ENCODE data around the gene ACTN4.

ACTN4 gene

DNA sequence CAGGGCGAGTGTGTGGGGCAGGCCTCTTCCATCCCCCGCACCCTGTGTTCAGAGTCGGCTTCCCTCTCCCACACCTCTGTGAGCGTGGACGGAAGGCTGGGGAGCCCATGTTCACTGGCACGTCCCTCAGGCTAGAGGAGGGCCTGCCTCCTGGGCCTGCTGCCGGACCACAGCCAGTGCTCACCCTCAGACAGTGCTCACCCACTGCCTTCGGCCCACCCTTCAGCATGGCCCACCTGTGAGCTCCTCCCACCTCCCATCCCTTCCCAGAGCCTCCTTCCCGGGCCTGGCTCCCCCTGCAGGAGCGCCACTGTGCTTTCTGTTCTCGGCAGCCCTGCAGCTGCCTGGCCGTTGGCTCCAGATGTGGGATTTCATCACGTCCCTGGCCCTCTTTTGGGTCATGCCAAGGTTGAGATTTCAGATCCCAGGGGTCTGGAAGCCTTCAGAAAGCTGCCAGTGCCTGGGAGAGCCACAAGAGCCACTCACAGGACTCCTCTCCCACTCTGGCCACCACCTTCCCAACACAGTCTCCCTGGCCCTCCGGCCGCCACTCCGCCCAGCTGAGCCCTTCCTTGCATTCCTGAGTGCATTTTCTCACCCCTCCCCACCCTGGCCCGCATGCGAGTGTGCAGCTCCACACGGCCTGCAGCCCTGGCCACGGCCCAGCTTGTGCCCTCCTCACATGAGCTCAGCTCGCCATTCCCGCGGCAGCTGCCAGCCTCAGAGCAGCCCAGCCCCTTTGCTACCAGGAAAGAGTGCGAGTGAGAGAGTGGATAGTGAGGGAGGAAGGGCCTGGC is 71.5 kb downstream of the ACTN4 start:
- Mint-ChIP-seq H3K27me3 (ENCODE audit: low read depth) (no peaks in the 10 kb centered on the region), H3K27ac (no peak overlapping the region), H3K36me3 (ENCODE audit: low read depth) (peaks cover 21% of the 10 kb centered on the region)

DNA sequence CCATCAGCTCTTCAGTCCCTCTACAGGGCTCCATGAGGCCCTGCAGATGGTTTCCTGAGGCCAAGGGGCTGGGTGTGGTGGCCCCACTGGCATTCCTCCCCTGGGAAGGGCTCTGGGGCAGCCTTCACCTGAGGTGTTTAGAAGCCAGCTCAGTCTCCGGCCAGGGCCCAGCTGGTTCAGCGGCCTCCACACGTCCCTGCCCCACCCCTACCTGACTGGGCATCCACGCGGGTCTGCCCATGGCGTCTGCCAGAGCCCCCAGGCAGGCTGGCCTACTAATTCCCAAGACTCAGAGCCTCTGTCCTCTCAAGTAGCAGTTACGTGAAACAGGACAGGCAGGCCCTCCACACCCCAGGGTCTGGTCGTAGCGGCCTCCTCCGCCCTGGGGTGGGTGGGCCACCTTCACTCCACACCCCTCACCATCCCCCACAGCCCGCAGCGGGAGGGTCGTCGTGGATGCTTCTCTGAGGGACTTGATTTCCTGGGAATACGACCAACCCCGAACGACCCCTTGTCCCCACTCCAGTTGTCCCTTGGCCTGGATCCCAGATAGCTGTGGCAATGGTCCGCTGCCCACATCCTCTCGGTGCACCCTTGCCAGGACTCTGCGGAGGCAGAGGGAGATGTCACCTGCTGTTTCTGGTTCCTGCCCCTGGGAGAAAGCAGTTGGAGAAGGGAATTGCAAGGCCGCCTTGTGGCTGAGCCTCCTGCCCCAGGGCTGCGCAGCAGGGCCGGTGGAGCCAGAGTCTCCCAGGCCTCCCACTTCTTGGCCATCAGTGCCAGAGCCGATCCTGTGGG is 72.5 kb downstream of the ACTN4 start:
- H3K36me3 Mint-ChIP-seq (ENCODE audit: low read depth) = peaks cover 17% of the 10 kb centered on the region
- H3K27me3 Mint-ChIP-seq (ENCODE audit: low read depth) = no peaks in the 10 kb centered on the region

More for the DNA sequence above, 71.5 kb downstream of the ACTN4 start:
- Mint-ChIP-seq H3K9me3 (no peaks in the 10 kb centered on the region), H3K4me3 (no peak overlapping the region), H3K4me1 (ENCODE audit: low read depth) (peaks cover 2% of the 10 kb centered on the region)

DNA sequence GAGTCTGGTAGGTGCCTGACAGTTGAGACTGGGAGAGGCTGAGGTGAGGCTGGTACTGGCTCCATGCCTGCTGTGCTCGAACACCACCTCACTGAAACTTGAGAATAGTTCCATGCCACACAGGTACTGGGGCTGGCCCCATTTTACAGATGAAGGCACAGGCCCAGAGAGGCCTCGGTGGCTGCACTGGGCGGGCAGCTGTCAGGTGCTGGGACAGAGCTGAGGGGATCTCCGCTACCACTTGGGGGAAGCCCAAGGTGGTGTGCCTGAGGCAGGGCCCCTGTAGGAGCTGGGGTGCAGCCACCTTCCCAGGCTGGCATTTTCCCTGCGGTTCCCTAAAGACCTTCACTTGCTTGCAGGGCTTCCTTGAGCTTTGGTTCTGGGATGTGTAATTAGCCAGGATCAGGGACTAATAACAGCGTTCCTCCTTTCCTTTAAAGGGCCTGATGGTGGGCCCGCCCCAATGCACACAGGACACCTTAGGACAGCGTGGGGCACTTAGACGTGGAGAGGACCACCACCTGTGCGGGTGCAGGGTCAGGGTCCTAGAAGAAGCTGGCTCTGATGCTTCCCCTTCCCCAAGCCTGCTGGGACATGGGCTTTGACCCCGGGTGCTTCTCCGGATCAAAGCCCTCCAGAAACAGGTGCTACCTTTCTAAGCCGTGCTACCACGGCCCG is 73.2 kb downstream of the ACTN4 start:
- peaks cover 17% of the 10 kb centered on the region for H3K36me3 Mint-ChIP-seq (ENCODE audit: low read depth)
- no peaks in the 10 kb centered on the region for H3K9me3 Mint-ChIP-seq
- H3K27me3 Mint-ChIP-seq (ENCODE audit: low read depth) = no peaks in the 10 kb centered on the region
- no peak overlapping the region for H3K4me3 Mint-ChIP-seq
- H3K4me1 Mint-ChIP-seq (ENCODE audit: low read depth) = peaks cover 2% of the 10 kb centered on the region
- H3K27ac Mint-ChIP-seq = no peak overlapping the region

More for the DNA sequence above, 72.5 kb downstream of the ACTN4 start:
- no peak overlapping the region for H3K27ac Mint-ChIP-seq
- no peak overlapping the region for H3K4me3 Mint-ChIP-seq
- H3K9me3 Mint-ChIP-seq = no peaks in the 10 kb centered on the region
- peaks cover 2% of the 10 kb centered on the region for H3K4me1 Mint-ChIP-seq (ENCODE audit: low read depth)

DNA sequence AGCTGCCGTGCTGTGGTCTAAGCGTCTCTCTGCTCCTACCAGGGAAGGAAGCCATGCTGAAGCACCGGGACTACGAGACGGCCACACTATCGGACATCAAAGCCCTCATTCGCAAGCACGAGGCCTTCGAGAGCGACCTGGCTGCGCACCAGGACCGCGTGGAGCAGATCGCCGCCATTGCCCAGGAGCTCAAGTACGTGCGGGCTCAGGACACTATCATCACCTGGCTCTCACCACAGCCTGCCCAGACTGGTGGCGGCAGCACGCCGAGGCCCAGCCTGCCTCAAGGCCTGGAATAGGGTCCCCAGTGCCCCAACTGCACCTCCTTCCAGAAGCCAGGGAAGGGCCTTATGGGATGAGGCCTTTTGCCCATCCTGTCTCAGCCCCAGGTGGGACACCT is 74.0 kb downstream of the ACTN4 start:
- Mint-ChIP-seq H3K36me3 (ENCODE audit: low read depth) (peaks cover 18% of the 10 kb centered on the region), H3K4me3 (no peak overlapping the region), H3K4me1 (ENCODE audit: low read depth) (peaks cover 2% of the 10 kb centered on the region), H3K9me3 (no peaks in the 10 kb centered on the region), H3K27me3 (ENCODE audit: low read depth) (no peaks in the 10 kb centered on the region), H3K27ac (no peak overlapping the region)

DNA sequence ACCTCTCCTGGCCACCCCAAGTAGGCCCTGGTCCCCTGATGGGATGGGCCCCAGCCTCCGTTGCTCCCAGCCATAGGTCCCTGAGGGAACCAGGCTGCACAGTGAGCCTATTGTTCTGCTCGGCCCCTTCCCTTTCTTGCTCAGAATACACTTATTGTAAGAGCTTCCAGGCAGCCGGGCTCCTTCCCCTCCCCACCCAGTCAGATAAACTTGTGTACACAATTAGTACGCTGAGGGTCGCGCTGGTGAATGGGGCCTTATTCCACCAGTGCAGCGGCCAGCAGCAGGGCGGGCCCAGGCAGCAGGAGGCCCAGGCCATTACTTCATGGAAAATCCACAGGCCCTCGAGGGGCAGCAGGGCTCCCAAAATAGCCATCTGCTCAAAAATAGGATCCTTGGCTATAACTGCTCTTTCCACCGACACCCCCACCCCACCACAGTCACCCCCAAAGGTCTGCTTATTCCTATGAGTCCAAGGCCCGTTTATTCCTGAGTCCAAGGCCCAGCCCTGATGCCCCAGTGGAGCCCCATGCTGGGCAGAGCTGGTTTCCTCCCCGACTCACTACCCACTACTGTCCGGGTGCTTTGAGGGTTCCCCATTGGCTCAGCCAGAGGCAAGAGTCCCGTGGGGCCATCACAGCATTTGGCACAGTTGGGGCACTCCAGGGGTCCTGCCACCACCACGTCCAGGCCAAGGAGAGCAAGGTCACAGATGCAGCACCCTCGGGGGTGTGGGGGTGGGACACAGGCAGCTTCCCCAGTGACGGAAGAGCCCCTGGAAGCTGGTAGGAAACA is 74.7 kb downstream of the ACTN4 start:
- Mint-ChIP-seq H3K36me3 (ENCODE audit: low read depth) (peaks cover 21% of the 10 kb centered on the region), H3K9me3 (no peaks in the 10 kb centered on the region), H3K4me3 (no peak overlapping the region), H3K27ac (no peak overlapping the region), H3K27me3 (ENCODE audit: low read depth) (no peaks in the 10 kb centered on the region), H3K4me1 (ENCODE audit: low read depth) (no peaks in the 10 kb centered on the region)

DNA sequence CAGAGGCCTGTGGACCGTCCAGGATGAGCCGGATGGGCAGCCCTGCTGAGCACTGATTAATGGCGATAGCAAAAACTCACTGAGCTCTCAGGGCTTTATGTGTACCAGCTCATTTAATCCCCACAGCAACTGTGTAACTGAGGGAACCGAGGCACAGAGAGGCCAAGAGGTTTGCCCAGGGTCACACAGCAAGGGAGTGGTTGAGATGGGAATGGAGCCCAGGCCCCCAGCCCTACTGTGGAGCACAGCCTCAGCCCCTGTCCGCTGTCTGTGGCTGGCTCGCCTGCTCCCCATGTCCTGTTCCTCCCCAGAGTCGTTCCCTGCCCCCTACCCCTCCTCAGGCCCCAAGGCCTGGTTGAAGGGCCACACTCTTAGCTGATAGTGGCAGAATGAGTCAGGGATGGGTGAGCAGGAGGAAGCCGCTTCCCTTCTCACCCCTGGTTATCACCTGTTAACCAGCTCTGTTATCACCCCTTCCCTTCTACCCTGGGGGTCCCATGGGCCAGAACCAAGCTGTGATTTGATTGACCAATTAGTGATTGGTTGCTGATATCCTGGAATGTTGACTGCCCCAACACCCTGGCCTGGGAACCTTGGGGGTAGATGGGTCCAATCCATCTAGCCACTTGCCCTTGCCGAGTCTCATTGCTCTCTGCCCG is 75.6 kb downstream of the ACTN4 start:
- Mint-ChIP-seq H3K27me3 (ENCODE audit: low read depth) (no peaks in the 10 kb centered on the region), H3K4me1 (ENCODE audit: low read depth) (no peaks in the 10 kb centered on the region), H3K36me3 (ENCODE audit: low read depth) (peaks cover 15% of the 10 kb centered on the region), H3K27ac (no peak overlapping the region), H3K4me3 (no peak overlapping the region), H3K9me3 (no peaks in the 10 kb centered on the region)

DNA sequence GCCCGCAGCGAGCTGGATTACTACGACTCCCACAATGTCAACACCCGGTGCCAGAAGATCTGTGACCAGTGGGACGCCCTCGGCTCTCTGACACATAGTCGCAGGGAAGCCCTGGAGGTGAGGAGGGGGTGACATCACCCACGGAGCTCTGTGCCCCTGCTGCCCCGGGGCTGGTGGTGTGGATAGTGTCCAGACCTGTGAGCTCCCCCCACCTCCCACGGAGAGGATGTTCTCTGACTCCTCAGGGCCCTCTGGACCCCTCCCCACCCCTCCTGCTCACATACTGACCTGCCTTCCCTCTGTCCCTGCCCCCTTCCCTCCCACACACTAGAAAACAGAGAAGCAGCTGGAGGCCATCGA is 76.1 kb downstream of the ACTN4 start:
- Mint-ChIP-seq H3K27ac (no peak overlapping the region), H3K36me3 (ENCODE audit: low read depth) (peaks cover 15% of the 10 kb centered on the region), H3K4me1 (ENCODE audit: low read depth) (no peaks in the 10 kb centered on the region), H3K4me3 (no peak overlapping the region), H3K27me3 (ENCODE audit: low read depth) (no peaks in the 10 kb centered on the region), H3K9me3 (no peaks in the 10 kb centered on the region)

DNA sequence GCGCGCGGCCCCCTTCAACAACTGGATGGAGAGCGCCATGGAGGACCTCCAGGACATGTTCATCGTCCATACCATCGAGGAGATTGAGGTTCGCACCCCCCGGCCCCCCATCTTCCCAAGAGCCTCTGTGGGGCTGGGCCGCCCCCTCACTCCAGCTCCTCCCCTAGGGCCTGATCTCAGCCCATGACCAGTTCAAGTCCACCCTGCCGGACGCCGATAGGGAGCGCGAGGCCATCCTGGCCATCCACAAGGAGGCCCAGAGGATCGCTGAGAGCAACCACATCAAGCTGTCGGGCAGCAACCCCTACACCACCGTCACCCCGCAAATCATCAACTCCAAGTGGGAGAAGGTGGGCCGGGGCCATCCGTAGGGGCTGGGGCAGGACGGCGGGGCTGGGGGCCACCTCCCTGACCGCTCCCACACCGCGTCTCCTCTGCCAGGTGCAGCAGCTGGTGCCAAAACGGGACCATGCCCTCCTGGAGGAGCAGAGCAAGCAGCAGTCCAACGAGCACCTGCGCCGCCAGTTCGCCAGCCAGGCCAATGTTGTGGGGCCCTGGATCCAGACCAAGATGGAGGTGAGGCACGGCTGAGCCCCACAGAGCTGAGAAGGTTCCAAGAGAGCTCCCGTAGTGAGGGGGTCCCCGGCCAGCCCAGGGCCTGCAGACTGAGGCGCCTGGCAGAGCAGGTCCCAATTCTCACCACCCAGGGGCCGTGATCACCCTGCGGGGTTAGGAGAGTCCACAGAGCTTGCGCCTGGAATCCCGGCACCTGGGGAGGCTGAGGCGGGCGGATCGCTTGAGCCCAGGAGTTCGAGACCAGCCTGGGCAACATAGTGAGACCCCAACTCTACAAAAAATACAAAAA is 76.8 kb downstream of the ACTN4 start:
- Mint-ChIP-seq H3K4me3 (no peak overlapping the region), H3K4me1 (ENCODE audit: low read depth) (no peaks in the 10 kb centered on the region), H3K27ac (no peak overlapping the region), H3K27me3 (ENCODE audit: low read depth) (no peaks in the 10 kb centered on the region), H3K9me3 (no peaks in the 10 kb centered on the region), H3K36me3 (ENCODE audit: low read depth) (peaks cover 13% of the 10 kb centered on the region)

DNA sequence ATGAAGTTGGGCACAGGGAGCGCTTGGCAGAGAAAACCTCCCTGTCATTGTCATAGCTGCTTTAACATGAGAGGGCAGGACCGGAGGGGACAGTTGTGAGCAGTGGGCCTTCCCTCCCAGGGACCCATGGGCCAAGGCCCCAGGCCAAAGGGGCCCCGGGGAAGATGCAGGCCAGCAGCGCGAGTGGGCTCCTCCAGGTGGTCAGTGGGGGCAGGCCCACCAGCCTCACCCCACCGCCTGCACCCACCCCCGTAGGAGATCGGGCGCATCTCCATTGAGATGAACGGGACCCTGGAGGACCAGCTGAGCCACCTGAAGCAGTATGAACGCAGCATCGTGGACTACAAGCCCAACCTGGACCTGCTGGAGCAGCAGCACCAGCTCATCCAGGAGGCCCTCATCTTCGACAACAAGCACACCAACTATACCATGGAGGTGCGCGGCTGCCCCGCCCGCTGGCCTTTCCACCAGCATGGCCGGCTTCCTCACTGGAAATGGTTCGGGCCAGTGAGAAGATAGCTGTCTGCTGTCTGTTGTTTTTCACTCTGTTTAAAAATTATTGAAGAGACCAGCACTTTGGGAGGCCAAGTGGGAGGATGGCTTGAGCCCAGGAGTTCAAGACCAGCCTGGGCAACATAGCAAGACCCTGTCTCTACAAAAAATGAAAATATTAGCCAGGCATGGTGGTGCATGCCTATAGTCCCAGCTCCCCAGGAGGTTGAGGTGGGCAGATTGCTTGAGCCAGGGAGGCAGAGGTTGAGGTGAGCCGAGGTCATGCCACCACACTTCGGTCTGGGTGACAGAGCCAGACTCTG is 78.2 kb downstream of the ACTN4 start:
- Mint-ChIP-seq H3K9me3 (no peaks in the 10 kb centered on the region), H3K27me3 (ENCODE audit: low read depth) (no peaks in the 10 kb centered on the region), H3K36me3 (ENCODE audit: low read depth) (peaks cover 24% of the 10 kb centered on the region), H3K4me1 (ENCODE audit: low read depth) (peaks cover 5% of the 10 kb centered on the region), H3K4me3 (no peak overlapping the region), H3K27ac (no peak overlapping the region)

DNA sequence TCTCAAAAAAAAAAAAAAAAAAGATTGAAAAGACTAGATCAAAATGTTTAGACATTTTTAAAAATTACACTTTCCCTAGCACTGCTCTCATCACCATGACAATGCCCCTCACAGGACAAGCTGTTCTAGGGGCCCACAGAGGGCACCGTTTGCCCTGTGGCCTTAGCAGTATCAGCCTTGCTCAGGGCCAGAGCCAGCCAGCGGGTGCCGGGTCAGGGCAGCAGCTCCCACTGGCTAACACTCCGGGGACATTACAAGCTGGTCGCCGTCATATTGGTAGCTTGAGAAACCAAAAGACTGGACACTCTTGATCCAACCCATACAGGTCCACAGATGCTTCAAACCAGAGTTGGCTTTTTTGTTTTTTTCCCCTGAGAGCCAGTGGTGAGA is 78.8 kb downstream of the ACTN4 start:
- H3K9me3 Mint-ChIP-seq = no peaks in the 10 kb centered on the region
- no peaks in the 10 kb centered on the region for H3K27me3 Mint-ChIP-seq (ENCODE audit: low read depth)
- H3K4me1 Mint-ChIP-seq (ENCODE audit: low read depth) = peaks cover 5% of the 10 kb centered on the region
- H3K36me3 Mint-ChIP-seq (ENCODE audit: low read depth) = peaks cover 22% of the 10 kb centered on the region
- H3K4me3 Mint-ChIP-seq = no peak overlapping the region
- H3K27ac Mint-ChIP-seq = no peak overlapping the region

DNA sequence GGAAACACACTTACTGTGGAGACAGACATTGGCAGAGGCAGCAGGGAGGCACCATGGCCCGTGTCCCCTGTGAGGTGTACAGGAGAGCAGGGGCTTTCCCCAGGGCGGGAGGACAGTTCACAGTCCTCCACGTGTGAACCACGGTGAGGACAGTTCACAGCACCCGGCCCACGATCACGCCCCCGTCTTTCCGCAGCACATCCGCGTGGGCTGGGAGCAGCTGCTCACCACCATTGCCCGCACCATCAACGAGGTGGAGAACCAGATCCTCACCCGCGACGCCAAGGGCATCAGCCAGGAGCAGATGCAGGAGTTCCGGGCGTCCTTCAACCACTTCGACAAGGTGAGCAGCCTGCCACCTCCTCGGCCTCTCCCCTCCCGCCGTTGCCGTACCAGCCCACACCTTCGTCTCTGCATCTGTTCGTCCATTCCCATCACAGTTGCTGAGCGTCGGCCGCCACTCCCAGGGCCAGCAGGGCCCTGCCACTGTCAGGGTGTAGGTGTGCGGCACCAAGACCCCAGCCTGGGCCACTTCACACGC is 79.4 kb downstream of the ACTN4 start:
- Mint-ChIP-seq H3K9me3 (no peaks in the 10 kb centered on the region), H3K4me3 (no peak overlapping the region), H3K27me3 (ENCODE audit: low read depth) (no peaks in the 10 kb centered on the region), H3K36me3 (ENCODE audit: low read depth) (peaks cover 24% of the 10 kb centered on the region), H3K4me1 (ENCODE audit: low read depth) (peaks cover 5% of the 10 kb centered on the region), H3K27ac (no peak overlapping the region)

DNA sequence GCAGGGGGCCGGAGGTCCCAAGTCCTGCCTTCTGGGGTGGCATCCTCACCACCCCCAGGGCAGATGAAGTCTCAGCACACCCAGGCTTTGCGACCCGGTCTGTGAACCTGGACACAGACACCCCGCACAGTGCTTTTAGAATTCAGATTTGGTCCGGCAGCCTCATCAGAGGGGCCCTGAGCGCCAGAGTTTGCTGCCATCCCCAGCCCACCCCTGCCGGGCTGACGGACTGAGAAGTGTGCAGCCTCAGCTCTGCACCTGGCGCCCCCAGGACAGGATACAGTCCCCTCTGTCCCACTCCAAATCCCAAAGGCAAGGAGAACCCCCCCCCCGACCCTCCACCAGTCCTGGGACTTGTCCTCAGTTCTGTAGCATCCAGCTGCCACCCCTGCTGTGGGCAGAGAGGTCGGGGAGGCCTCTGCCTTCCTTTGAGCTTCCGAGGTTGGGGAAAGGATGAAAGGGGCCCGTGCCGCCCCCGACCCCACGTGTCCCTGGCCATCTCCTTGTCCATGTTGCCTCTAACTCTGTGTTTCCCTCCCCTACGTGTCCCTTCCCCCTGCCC is 79.9 kb downstream of the ACTN4 start:
- Mint-ChIP-seq H3K27me3 (ENCODE audit: low read depth) (no peaks in the 10 kb centered on the region), H3K27ac (no peak overlapping the region), H3K9me3 (no peaks in the 10 kb centered on the region), H3K4me1 (ENCODE audit: low read depth) (peaks cover 5% of the 10 kb centered on the region), H3K4me3 (no peak overlapping the region), H3K36me3 (ENCODE audit: low read depth) (peaks cover 25% of the 10 kb centered on the region)
